GM19351 (cell line): Measurements from ENCODE around the gene NCKAP1.

Experiments
- ATAC-seq: cut with Tn5 transposase; IDR thresholded peaks from one replicate; pipeline ENCODE4 v1.9.1; 2021; ENCODE audit warnings: mild to moderate bottlenecking, moderate library complexity; ENCODE audit not compliant: unreplicated experiment

The NCKAP1 gene

DNA sequence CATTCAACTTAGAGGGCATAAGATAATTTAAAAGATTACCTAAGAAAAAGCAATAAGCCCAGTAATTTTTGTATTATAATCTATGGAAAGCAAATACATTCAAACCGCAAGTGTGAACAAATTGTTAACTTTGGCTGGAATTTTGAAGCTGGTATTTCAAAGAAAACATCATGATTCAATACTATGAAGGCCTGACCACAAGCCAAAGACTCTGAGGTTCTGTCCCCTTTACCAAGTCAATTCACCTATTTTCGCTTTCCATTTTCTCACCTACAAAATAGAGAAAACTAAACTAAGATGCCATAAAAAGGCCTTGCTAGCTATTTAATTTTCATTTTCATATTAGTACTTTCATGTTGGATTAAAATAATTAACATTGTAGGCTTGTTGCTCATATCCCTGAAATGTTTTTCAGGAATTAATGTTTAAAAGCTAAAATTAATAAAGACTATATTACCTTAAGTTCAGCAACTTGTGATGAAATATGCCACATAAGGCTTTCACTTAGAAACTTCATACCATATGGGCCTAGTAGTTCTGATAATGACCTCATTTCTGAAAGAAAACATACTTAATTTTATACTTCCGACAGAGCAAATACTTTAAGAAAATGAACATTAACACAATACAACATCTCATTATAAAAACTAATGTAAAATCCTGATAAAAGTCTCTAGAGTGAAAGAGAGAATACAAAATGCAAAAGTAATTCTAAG lies 86.2 kb downstream of the NCKAP1 start:
- peak; percentile 87 for ATAC-seq

GRCh38 chr2:182950546-182950945 lies 87.7 kb downstream of the NCKAP1 start:
- no peak for ATAC-seq

DNA sequence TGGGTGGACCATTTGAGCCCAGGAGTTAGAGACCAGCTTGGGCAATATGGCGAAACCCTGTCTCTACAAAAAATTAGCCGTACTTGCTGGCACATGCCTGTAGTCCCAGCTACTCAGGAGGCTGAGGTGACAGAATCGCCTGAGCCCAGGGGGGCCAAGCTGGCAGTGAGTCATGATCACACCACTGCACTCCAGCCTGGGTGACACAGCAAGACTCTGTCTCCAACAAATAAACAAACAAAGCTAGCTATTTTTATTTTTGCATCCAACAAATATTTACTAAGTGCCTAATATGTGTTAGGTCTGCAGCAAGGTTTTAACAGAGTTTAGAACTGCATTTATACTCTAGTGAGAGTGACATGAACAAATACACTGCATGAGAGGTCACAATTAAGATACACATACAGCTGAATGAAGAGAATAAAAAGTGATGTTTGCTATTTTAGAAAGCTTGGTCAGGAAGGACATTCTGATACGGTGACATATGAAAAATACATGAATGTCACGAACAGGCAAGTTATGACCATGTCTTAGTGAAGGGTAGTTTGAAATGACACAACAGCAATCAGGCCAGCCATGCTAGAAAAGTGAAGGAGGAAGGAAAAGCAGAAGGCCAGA lies 88.6 kb downstream of the NCKAP1 start:
- ATAC-seq = no peak

DNA sequence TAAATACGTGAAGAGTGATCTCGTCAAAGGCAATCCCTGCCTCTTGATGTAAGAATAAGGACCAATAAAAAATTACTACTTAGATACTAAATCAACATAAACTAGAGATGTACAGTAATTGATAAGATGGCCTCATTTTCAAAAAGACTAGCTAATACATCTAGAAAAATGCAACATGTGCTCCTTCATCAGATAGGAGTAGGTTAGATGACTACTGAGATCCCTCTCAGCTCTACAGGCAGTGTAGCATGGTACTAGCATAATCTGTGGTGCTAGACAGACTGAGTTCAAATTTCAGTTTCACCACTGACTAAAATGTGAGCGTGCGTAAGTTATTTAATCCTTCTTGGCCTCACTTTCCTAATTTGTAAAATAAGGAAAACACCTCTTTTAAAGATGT lies 89.2 kb downstream of the NCKAP1 start:
- no peak for ATAC-seq

DNA sequence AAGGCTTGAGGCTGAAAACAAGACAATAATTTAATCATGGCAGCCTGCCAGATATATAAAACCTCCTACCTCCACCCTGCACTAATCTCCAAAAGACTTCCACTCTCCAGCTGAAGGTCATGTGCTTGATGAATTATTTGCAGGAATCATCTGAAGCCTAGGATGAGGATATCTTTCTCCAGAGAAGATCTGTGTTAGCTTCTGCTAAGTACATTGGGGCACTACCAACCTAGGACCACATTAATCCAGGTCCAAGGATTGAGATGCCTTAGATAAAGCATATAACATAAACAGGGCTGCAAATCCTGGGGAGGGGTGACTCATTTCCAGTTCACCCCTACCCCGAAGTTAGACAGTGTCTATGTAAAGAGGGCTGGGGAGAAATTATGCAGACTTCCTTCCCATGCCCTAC lies 91.3 kb downstream of the NCKAP1 start:
- no peak for ATAC-seq

GRCh38 chr2:182943339-182943738 lies 94.9 kb downstream of the NCKAP1 start:
- ATAC-seq = no peak

GRCh38 chr2:182942756-182943155 lies 95.5 kb downstream of the NCKAP1 start:
- ATAC-seq = peak; percentile 56

DNA sequence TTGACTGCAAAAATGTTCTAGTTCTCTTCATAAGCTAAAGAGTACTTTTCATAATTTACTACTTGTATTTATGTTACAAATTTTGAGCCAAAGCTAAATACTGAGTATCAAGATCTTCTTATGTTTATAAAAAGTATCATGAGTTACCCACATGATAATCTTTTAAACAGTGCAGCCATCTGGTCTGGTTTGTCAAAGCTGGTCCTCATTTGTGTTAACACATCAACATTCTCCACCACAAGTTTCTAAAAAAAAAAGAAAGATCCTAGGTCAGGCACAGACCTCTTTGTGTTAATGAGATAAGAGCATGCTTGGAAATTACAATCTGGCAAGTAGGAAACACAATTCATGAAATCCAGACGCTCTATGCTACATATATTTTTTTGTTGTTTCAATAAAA lies 96.3 kb downstream of the NCKAP1 start:
- no peak for ATAC-seq

GRCh38 chr2:182941121-182941722 lies 97.0 kb downstream of the NCKAP1 start:
- no peak for ATAC-seq

- no peak for ATAC-seq
These were observed 100.4 kb downstream of the NCKAP1 start for GRCh38 chr2:182937870-182938269.

- ATAC-seq = no peak
These were observed 104.6 kb downstream of the NCKAP1 start for GRCh38 chr2:182933629-182934028.

DNA sequence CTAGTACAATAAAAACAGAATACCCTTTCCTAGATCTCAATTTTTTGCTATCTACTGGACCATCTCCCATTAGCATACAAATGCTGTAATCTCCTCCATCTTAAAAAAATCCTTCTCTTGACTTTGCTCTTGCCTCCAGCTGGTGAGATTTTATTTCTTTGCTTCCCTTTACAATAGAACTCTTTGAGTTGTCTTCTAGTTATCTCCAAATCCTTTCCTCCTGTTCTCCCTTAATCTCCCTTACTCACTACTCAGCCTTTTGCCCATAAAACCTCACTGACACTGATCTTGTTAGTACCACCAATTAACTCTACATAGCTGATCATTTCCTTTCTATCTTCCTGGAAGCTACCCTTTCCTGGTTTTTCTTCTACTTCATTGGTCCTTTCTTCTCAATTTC lies 108.3 kb downstream of the NCKAP1 start:
- no peak for ATAC-seq

DNA sequence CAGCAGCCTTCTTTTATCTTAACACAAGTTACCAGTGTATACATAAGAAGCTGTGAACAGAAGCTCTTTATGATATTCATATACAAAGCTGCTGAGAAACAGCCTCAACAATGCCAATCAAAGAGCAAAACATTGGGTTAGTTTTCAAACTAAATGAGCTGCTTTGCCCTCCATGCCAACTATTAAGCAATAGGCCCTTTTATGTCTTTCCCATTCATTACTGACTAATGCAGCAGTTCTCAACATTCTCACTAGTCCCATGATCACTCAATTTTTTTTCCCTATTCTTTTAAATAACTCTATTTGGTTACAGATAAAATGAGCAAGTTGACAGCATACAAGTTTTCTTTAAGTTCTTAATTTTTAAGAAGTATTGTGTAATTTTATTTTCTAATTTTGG lies 114.0 kb downstream of the NCKAP1 start:
- ATAC-seq = no peak

GRCh38 chr2:182921234-182921633 lies 117.0 kb downstream of the NCKAP1 start:
- ATAC-seq = peak; percentile 41

DNA sequence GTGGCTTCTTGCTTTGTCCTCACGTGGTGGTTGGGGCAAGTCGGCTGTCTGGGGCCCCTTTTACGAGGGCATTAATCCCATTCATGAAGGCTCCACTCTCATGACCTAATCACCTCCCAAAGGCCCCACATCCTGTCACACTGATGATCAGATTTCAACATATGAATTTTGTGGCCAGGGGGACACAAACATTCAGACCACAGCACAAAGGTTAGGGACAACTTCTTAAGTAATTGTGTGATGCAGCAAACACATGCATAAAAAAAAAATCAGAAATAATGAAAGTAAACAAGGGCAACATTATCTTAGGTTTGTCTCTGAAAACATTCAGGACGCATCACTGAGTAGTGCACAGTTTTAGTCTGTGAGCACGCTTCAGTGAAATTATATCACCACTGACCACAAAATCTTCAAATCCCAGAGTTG lies 117.6 kb downstream of the NCKAP1 start:
- peak; percentile 67 for ATAC-seq

DNA sequence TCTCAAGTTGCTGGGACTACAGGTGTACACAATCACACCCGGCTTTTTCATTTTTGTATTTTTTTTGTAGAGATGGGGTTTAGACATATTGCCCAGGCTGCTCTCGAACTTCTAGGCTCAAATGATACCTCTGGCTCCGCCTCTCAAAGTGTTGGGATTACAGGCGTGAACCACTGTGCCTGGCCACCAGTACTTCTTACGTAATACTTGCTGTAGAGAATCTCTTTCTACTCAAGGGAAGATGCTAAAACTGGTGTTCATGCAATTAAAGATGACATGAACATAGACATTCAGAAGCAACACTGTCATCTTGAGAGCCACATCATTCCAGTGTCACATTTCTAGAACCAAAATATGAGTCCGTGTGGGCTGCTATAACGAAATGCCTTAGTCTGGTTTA lies 118.2 kb downstream of the NCKAP1 start:
- no peak for ATAC-seq

DNA sequence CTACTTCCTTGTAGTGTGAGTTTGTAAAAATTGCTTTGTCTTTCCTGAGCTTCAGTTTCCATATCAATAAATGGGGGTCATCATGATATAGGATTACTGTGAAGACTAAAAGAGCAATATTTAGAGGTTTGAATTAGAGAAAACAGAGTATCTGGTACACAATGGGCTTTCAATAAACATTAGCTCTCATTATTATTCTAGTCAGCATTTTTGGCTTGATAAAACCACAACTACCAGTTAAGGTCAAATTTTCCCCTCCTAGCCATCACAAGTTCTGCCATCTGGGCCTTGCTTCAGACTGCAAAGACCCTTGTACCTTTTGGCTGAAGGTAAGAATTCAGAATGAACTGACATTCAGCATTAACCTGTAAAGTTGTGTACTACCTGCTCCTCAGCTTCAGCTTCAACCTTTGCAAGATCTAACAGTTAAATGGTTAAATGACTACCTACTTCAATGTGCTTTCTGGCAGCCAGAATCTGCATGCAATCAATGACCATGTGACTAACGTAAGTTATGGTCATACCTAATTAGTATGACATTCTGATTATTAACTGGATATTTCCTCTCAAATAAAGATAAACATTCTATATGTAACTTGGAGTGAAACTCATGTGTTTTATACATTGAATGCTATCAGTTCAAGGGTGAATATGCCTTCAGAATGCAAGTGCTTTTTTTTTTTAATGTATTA lies 119.2 kb downstream of the NCKAP1 start:
- no peak for ATAC-seq

DNA sequence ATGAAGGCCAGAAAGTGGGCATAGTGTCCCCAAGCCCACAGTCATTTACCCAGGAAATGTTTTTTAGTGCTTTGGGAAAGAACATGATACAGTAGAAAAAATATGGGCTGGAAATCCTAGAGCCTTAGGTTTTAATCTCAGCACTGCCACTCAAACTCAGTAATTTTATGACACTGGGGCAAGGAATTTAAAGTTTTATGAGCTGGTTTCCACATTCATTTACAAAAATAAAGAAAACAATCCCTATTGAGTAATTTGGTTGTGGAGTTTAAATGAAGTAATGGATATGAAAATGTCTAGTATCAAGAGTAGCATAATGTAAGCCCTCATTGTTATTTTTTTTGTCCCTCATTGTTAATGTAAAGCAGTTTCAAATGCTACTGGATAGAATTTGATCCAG lies 120.3 kb downstream of the NCKAP1 start:
- no peak for ATAC-seq

DNA sequence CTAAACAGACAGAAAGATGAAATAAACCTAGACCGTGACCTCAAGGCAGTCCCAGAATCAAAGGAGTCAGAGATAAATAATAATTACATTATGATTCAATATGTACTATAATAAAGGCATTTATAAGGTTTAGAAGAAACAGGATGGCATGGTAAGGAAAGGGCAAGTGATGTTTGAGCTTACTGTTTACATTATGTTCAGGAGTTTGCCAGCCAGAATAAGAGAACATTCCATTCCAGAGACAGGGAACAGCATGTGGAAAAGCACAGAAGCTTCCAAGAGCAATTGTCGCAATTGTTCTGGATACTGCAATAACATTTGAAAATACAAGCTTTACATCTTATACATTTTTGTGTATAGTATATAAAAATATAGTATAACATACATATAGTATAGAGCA lies 121.8 kb downstream of the NCKAP1 start:
- no peak for ATAC-seq

- ATAC-seq = no peak
These were observed 122.6 kb downstream of the NCKAP1 start for GRCh38 chr2:182915369-182916326.

- ATAC-seq = no peak
These were observed 123.4 kb downstream of the NCKAP1 start for GRCh38 chr2:182914852-182915251.
